Suppressor macrophage (primary cell): ENCODE data around the gene NATD1.
"Not testable (repeated sequence)": the region's sequence is repeated elsewhere in the genome, so short reads cannot be mapped to it uniquely, and the experiment has no call there.

Source experiments
- DNase-seq, 4 experiments: peaks; one replicate each; pipeline ENCODE4 v3.0.0-alpha.2; 2020 to 2022

Gene NATD1

DNA sequence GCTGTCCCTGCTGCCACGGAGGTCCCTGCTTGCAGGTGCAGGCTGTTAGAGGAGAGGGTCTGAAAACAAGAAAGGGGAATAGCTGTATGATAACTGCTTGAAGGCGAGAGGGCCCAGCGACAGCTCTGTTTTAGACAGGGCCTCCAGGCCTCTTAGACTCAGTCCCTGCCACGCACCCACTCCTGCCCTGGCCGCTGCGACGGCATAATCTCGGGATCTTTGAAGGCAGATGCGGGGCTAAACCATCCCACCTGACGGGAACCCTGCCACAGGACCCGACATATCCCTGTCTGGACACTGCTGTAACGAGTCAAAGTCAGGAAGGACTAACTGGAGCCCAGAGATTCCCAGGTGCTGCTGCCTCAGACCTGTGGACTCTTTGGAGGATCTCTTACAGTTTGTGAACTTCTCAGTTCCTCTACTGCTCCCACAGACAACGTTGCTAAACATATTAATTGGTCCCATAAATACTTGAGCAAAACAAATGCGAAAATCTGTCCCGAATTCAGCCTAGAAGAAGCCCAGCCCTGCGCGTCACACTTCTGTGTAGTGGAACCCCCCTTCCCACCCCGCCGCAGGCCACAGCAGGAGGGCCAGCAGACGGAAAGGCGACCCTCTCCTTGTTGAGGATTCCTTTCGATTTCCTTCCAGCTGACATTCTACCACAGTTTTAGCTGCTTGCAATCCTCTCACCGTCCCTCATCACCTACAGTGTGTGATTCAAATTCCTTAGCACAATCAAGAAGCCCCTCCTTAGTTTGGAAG, 38.3 kb downstream of the NATD1 start:
- peak in 2 of 4 experiments; percentile 34 for DNase-seq

DNA sequence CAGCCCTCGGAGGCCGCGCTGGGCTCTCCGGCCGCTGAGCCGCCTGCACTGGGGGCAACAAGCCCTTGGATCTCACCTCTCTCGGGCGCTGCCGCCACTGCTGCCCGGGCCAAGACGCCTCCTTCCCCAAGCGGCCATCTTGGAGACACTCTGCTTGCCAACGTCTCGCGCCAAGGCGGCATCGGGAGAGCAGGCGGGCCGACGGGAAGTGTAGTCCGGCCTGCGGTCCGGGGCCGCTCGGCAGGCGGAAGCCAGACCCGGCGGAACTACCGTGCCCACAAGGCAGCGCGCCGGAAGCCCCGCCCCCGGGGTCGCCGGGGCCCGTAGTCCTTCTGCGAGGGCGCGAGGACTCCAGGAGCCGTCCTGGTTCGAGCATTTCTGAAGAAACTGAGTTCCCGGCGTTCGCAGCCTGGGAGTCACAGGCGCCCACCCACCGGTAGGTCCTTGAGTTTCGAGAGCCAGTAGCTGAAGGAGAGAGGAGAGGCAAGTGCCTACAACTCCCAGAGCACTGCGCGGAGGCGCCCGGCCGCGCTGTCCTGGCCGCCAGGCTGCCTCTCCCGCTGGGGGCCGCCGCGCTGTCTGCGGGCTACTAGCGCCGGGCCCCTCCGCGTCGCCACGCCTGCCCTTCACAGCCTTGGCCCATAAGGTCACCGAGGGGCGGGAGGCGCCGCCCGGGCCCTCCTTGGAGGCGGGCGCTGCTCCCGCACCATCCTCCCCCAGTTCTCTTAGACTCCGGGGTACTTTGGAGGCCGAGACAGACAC, 39.0 kb downstream of the NATD1 start, which contains the start of gene TMEM11:
Gene TMEM11, minus strand, starts transcription at position 147 of the 762 bp plus-strand sequence. Its CDS starts 9 bp downstream, at position 138.
- DNase-seq, result peak; percentile 97 to 99 (median 98)

DNA sequence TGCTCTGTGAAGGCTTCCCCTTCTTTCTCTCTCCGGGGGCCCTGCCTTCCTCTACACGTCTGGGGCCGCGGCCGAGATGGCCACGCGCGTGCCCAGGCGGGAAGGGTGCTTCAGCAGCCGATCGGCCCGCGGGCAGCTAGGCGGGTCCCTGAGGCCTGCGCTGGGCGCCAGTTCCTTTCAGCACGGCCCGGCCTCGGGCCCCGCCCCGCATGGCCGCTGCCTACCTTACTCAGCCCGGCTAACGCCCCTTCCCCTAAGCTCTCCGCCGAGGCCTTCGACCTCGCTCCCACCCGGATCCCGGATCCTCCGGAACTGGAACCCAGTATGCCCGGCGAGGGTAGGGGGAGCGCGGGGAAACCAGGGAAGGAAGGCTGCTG, 39.6 kb downstream of the NATD1 start:
- DNase-seq, result peak; percentile 66 to 79 (median 68)

DNA sequence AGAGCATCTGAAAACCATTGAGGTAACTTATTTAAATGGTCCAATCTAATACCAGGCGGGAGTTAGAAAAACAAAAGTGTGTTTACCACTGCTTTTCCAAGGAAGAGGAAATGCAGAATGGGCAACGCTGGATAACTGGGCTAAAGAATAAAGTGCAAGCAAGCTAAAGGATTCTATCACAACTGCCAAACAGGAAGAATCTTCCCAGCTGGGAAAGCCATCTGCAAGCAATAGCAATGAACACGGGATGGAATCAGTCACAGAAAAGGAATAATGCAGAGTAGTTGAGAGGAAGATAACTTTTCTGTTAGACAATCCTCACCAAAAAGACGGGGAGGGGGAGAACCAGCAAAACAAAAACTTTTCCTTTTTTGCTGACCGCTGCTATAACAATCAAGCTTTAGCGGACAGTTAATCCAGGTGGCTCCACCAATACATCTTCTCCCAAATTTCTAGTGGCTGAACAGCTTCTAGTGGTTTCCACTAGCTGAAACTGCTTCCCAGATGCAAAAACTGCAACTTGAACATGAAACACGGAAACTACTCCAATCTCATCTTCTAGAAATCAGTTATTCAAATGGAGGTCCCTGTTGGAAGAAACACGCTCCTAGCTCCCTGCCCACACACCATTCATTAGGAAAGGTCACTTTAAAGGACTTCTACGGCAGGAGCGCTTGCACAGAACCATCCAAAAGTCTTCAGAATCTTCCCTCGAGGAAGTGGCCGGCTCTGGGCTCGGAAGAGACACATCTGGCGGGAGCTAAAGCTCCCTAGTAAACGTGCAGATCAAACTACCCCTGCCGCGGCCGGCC, 40.2 kb downstream of the NATD1 start:
- DNase-seq, result peak in 1 of 4 experiments; percentile 18

DNA sequence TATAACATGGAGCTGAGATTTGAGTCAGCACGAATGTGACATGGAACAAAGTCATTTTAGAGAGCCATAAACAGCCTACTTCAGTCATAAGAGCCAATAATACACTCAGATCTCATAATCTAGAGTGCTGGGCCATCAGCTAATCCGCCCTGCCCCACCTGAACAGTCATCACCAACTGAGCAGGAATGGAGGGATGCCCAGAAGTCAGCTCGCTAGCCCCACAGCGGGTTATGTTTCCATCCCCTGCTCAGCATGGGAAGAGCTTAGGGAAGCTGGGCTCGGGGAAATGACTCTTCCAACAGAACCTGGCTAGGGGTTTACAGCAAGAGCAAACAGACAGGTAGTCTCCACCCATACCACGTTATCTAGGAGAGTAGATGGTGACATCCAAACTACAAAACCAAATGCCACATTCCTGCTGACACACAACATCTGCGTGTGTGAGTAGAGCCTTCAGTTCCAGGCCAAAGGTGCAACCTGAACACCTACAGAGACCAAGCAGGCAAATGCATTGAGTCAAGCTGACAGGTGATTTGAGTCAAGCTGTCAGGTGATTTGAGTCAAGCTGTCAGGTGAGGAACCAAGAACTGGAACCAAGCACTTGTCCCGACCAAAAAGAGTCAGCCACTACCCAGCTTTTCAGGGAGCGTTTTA, 41.3 kb downstream of the NATD1 start:
- DNase-seq, result no peak

DNA sequence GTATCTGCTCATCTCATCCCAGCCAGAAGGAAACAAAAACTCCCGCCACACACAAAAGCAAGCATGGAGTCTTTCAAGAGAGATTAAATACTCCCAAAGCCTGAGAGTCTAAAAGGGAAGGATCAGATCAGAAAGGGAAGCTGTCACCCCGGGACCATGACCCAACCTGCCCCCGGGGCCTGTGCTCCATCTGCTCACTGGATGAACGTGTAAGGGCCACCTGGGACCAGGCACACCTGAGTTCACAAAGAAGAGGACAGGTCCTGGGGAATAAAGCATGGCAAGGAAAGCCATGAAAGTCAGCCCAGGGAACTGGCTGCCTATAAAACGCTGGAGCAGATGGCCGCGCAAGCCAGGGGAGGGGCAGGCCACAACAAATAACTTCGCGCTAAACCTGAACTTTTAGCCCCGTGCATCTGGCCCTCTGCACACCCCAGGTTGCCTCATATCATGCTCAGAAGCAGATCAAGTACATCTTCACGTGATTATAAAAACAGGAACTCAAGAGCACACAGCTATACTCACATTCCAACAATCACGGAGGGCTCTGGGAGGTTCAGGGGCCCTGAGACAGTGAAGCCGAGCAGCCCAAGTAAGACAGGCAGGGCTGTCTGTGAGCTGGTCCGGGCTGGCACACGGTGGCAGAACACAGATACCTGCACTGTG, 42.7 kb downstream of the NATD1 start:
- peak; percentile 23 to 50 (median 42) for DNase-seq

DNA sequence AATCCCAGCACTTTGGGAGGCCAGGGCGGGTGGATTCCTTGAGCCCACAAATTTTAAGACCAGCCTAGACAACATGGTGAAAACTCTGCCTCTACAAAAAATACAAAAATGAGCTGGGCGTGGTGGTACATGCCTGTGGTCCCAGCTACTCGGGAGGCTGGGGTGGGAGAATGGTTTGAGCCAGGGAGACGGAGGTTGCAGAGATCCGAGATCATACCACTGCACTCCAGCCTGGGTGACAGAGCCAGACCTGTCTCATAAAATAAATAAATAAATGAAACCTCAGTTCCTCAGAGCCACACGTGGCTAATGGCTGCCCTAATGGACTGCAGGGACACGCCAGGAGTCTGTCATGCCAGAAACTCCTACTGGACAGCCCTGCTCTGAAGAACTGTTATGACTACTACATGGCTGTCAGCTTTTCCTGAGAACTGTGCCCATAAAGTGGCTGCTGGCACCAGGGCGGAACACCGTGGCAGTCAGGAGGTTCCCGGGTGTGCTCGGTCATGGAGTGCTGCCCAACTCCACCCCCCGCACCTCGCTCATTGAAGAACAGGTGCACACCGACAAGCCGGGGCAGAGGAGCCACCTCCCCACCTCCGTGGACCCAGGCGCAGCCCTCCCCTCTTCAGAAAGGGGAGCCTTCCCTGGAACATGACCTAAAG, 43.6 kb downstream of the NATD1 start:
- DNase-seq, result no peak

DNA sequence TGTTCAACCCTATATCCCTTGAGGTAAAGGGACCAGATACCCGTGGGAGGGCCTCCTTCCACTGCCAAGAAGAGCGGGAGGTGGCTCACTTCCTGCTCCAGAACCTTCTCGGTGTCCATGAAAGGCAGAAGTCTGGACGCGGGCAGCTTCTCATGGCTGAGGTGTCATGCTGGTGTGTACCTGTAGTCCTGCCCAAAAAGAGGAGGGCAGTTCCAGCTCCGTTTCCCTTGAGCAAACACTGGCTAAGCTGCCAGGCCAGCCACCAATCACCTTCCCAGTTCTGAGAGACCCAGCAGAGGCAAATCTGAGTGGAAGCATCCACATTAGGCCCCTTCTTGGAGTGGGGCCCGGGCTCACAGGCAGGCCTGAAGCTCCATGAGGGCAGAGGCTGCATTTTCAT, 44.9 kb downstream of the NATD1 start:
- DNase-seq, result no peak

DNA sequence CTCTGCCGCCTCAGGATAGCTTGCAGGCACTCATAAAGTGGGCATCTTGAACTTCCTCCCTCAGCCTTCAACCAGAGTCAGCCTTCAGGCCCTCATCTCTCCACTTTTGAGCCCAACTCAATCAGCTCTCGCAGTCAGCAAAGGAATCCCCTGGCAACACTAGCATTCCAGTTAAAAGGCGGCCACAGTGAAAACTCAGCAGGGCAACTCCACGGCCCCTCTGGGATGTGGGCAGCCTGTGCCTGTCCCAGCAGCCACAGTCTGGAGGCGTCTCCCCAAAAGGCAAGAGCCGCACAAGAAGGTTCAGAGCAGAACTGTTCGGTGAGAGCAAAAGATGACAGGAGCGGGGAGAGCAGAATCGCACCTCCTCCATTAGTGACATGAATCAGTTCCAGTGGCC, 48.3 kb downstream of the NATD1 start:
- DNase-seq, result no peak

DNA sequence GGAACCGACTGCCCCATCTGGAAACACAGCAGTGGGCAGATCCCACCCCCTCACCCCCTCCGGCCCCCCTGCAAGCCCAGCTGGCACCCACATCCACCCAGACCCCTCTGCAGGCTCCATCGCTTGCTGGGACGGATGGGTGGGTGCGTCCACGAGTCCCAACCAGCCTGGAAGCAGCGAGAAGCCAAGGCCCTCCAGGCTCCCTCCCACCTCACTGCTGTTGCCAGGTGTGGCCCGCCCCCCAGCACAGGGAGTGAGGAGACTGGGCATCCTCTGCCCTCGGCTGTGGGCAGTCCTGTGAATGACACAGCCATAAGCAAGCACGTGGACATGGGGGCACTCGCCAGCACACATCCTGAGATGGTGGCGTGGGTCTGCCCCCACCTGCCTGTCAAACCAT, 50.7 kb downstream of the NATD1 start:
- no peak for DNase-seq

DNA sequence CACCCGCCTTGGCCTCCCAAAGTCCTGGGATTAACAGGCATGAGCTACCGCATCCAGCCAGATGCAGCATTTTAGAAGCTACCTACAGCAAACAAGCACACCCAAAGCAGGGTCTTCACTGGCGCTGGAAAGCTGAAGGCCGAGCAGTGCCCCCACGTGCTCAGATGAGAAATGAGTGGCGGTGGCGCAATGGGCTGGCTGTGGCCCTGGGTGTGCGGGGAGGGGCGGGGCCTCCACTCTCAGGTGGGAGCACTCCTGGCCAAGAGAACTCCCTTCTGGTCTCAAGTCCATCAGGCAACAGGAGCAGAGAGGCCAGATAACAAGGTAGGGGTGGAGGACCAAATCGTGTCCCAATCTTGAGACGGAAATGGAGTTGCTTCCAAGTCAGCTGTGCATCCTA, 51.3 kb downstream of the NATD1 start:
- DNase-seq, result no peak

DNA sequence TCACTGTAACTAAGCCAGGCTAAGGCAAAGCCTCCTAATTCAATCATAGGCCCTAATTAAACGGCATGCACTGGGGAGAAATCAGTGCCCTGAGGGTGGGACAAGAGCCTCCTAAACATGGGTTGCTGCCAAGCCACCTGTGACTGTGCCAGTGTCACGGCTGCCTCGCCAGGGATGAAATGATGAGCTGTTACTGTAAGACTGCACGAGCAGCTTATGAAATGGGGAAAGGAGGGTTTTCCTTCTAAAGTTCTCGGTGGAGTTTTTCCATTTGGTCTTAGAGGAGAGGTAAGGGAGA, 52.0 kb downstream of the NATD1 start:
- DNase-seq, result no peak

DNA sequence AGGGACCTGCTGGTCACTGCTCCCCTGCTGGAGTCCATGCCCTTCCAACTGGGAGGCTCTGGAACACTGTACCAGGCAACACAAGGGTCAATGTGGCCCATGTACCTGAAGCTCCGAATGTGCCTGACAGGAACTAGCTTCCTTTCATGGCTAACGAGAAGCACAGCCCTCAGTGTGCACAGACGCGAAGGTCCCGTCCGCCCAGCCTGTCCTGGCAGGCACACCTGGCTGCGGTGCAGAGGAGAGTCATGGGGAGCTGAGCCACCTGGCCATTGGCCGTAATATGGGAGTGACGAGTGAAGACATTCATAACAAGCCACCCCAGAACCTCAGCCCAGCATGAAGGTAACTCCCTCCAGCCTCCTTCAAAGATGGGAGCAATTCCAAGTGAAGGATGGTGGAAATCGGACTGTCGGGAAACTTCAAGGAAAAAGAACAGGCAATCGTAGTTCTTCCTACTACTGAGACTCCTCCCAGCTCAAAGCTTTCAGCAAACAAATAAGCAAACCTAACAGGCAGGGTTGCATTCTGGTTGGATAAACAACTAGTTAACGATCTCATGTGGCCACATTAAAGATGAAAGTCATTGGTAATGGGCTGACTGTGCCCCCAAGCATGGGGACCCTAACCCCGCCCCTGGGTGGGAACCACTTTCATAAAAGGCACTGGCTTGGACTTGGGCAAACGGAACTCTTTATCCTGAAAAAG, 52.5 kb downstream of the NATD1 start:
- no peak for DNase-seq

DNA sequence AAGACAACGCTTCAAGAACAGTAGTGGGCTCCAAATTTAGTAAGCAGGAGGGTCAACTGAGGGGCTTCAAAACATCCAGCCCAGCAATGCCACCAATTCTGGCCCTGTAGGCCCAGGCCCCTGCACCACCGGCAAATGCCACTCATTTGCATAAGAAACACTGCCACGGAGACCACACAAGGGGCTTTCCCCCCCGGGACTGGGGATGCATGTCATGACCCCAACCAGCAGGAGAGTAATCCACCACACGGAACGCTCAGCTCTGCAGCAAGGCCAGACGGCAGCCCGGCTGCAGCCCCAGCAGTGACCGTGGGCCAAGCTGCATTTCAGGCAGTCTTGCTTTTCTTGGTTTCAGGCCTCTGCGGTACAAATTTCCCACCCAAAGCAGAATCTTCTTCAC, 53.4 kb downstream of the NATD1 start:
- no peak for DNase-seq

DNA sequence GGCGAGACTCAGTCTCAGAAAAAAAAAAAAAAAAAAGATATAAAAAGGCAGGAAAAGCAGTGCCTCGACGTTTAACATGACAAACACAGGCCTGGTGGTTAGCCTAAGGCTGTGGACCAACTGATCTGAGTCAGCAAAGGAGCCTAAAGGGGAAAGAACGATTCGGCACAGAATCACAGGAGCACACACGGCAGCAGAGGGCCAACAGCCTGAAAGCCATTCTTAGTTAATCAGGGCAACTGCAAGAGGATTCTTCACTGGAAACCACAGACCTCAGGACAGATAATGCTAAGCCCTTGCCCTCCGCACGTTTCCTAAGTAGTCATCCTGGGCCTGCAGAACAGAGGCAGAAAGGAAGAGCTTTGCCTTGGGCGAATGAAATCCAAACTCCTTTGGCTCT, 53.9 kb downstream of the NATD1 start:
- no peak for DNase-seq

DNA sequence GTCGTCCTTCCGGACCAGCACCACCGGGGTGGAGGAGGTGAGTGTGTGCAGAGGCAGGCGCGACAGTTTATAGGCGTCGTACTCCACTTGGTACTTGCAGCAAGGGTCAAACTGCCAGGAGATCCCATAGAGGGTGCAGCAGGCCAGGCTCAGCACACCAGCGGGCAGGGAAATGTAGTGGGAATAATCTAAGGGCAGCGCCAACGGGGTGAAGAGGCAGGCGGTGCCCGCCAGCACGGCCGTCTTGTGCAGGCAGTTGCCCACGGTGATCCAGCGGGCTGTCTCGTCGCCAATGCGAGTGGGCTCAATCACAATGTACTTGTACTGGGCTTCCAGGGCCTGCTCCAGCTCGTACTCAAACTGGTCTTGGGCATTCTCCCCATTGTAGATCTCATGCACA, 54.8 kb downstream of the NATD1 start:
- DNase-seq, result no peak

DNA sequence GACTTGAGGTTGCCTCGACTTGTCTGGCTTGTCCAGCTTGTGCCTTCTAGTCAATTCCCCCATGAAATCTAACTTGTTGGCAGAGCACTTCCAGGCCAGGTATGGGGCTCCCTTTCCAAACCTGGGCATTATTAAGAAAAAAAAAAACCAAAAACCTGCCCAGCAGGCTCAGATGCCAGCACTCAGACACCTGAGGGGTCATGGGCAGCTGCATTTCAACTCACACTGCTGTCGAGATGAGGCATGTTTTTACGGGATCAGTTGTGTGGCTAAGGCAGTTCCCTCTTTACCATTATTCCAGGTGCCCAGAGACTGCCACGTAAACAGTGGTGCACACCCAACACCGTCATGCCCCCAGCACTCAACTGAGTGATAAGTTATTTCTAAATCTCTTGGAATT, 57.1 kb downstream of the NATD1 start:
- DNase-seq, result no peak

DNA sequence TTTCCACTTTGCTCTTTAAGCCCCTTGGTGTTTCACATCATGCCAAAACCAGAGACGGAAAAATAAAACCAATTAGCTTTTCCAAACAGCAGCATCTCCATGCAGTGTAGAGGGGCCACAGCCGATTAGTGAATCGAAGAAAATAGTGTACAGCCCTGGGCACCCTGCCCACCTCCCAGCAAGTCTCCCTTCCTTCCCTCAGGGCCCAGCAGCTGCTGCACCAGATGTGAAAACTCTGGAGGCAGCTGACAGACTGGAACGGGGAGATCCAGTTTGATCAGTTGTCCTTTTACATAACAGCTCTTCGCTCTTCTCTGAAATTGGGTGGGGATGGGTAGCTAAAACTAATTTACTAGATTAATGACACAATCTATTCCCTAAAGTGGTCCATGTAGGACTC, 58.5 kb downstream of the NATD1 start:
- no peak for DNase-seq

DNA sequence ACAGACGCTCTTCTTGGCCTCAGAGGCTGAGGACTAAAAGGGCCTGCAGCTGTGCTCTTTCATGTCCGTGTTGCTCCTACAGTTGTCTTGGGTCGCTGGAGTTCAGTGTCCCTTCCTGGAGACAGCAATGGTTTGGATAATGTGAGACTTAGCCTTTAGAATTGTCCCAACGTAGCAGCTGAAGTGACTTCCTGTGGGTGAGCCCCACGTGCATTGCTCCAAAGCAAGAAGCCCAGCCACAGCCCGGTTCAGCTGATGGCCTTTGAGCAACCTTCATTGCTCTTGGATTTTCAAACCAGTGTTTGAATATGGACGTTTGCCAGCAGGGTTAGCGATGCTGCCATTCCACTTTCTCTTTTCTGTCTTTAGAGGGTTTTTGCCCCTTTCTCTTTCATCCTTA, 59.0 kb downstream of the NATD1 start:
- DNase-seq, result no peak

DNA sequence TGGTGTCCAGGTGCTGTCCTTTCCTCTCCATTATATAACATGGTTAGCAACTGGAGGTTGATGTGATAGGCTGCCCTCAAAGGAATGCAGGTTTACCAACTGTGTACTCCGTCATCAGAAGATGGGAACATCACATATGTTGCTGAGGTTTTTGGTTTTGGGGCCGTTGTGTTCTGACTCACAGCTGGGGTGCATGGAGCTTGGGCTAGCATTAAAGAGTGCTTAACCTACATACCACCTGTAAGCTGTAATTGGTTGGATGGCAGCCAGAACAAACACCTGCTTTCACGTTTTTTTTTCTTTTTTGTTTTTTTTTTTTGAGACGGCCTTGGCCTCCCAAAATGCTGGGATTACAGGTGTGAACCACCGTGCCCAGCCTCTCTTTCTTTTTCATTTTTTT, 60.2 kb downstream of the NATD1 start:
- no peak for DNase-seq

DNA sequence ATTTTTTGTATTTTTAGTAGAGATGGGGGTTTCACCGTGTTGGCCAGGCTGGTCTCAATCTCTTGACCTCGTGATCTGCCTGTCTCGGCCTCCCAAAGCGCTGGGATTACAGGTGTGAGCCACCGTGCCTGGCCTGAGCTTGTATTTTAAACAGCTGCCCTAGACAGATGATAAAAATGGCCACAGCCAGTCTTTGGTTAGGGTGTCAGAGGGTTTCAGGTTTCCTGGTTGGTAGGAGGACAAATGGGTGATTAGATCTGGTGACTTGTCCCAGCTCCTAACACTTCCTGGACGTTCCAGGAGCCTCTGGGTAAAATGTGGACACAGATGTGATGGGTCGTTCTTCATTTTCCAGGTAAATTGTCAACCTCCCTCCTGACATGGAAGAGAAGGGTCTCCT, 60.8 kb downstream of the NATD1 start:
- not testable (repeated sequence) for DNase-seq
